Measurements from ENCODE around the gene OR56A3.
"Not testable (repeated sequence)": the region's sequence is repeated elsewhere in the genome, so short reads cannot be mapped to it uniquely, and the experiment has no call there.

The OR56A3 gene, protein sequence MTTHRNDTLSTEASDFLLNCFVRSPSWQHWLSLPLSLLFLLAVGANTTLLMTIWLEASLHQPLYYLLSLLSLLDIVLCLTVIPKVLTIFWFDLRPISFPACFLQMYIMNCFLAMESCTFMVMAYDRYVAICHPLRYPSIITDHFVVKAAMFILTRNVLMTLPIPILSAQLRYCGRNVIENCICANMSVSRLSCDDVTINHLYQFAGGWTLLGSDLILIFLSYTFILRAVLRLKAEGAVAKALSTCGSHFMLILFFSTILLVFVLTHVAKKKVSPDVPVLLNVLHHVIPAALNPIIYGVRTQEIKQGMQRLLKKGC

DNA sequence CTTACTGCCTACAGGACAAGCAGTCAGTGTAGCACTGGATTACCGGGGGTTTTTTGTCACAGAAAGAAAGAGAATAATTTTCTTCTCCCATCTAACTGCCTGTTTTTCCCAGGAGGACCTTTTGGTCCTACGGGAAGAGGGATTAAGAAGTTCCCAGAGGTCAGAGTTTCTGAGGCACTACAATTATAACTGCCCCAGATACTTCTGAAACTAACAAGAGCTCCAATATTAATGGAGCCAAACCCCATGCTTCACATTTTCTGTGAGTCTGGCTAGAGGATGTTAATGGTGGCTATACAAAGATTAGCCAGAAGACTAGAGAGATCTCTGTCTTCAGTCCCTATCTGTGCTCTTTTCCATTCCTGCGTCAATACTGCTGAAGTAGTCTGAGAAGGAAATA lies at the start of gene OR56A3:
Gene OR56A3, plus strand, starts transcription at position 301 of the 400 bp plus-strand sequence. CDS start 5,096 bp downstream, outside the sequence.
- no peak for DNase-seq

GRCh38 chr11:5892908-5893307 lies 49.1 kb upstream of the OR56A3 start, which contains the start of gene OR52E5:
Gene OR52E5 (plus strand): TSS chr11:5893208. CDS start chr11:5900777, 7,569 bp downstream.
- DNase-seq: no peak

DNA sequence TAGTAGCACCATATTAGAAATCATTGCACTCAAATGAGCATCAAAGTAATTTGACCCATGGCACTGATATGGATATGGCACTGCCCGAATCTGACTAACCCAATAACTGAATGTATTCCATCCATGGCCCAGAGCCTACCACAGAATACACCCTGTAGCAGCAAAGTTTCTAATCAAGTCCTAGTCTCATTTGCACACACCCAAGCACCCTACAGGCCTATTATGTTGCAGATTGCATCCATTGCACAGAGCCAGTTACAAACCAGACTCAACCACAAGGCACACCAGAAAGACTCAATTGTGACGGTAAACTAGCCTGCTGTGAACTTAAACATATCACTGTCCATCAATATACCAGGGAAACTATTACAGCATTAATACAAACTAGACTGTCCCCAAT lies 42.5 kb upstream of the OR56A3 start:
- no peak for DNase-seq

GRCh38 chr11:5910540-5910939 lies 31.5 kb upstream of the OR56A3 start:
- no peak for DNase-seq

- DNase-seq: peak; percentile 32
Measured at GRCh38 chr11:5922749-5923426, 19.2 kb upstream of the OR56A3 start.

DNA sequence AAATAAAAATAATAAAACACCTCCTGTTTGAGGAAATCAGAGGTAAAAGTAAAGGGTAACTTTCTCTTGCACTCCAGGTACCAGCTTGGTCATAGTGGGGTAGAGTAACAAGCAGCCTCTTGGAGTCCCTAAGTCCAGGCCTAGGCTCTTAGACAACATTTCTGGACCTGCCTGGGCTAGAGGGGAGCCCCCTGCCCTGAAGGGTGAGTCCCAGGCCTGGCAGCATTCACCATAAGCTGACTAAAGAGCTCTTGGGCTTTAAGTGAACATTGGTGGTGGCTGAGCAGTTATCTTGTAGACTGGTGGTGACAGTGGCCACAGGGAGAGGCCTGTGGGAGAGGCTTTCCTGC lies 18.6 kb upstream of the OR56A3 start:
- DNase-seq: no peak

DNA sequence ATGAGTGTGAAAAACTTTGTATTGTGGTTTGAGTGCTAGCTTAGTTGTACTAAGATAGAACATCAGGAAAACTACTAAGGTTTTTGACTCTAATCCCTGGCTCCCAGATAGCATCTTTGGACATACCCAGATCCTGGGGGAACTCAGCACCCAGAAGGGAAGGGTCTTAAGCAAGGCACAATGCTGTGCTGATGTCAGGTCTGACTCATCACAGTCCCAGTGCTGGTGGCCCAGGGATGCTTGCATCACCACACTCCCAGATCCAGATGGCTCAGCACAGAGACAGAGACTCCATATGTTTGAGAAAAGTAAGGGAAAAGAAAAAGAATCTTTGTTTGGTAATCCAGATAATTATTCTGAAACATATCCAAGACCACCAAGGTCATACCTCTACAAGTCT lies 18.3 kb upstream of the OR56A3 start:
- DNase-seq: peak; percentile 2

GRCh38 chr11:5928271-5928670 lies 13.8 kb upstream of the OR56A3 start:
- no peak for DNase-seq

DNA sequence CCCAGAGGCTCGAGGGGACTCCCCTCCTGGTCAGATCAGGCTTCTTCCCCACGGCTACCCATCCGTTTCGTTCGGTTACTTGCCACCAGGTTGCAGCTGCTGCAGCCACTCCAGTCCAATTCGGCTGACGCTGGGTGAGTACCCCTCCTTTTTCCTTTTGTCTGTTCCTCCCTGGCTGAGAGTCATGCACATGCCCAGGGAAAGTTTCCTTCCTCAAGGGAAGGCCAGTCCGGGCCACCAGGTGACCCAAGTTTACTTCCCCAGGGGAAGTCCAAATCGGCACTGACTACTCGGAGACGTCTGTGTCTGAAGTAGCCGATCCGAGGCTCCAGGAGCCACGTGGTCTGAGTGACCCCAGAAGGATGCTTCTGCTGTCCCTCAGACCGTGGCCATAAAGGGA lies 13.2 kb upstream of the OR56A3 start:
- no peak for DNase-seq

DNA sequence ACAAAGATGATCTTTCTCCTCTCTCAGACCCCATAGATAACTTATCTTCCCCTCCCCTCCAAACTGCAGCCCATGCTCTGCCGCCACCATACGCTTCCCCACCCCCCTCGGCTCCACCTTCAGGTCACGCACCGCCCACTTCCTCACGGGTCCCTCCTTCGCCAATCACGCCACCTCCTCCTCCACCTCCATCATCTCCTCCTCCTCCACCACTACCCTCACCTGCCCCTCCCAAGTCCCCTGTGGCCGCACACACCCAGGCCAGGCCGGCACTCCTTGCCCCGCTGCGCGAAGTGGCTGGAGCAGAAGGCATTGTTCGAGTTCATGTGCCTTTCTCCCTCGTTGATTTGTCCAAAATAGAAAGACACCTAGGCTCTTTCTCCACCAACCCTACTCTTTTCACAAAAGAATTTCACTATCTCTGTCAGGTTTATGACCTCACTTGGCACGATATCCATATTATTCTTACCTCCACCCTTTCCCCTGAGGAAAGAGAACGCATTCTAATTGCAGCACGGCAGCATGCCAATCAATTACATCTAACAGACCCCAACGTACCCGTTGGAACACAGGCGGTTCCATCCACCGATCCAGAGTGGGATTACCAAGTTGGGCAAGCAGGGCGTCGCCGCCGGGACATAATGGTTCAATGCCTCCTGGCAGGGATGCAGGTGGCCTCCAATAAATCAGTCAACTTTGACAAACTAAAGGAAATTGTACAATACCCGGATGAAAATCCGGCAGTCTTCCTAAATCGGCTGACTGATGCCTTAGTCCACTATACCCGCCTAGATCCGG lies 12.3 kb upstream of the OR56A3 start:
- DNase-seq: no peak

GRCh38 chr11:5930614-5931013 lies 11.4 kb upstream of the OR56A3 start:
- DNase-seq: no peak

DNA sequence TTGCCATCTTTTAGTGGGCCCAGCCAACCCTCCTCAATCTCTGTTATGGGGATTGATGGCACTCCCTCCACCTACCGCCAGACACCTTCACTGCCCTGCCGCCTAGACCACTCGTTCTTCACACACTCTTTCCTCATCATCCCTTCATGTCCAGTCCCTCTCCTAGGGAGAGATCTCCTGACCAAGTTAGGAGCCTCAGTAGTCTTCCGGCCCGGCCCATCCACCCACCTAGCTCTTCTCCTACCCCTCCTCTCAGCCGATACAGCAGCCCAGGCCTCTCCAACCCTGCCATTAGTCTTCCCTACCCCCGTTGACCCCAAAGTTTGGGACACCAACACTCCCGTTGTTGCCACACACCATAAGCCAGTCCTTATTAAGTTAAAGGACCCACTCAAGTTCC lies 11.0 kb upstream of the OR56A3 start:
- no peak for DNase-seq

GRCh38 chr11:5932671-5933070 lies 9.4 kb upstream of the OR56A3 start:
- DNase-seq: no peak

DNA sequence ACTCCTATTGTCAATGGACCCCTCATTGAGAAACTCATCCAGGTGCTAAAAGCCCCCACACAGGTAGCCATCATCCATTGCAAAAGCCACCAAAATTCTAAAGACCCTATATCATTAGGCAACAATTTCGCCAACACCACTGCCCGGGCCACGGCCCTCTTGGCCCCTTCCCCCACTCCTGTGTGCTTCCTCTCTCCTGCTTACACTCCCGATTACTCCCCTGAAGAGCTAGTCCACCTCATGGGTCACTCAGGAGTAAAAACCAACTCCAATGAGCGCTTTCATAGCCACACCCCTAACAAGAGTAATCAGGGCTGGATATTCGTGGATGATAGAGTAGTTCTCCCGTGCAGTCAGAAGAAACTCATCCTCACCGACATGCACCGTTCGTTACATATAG lies 8.9 kb upstream of the OR56A3 start:
- no peak for DNase-seq

DNA sequence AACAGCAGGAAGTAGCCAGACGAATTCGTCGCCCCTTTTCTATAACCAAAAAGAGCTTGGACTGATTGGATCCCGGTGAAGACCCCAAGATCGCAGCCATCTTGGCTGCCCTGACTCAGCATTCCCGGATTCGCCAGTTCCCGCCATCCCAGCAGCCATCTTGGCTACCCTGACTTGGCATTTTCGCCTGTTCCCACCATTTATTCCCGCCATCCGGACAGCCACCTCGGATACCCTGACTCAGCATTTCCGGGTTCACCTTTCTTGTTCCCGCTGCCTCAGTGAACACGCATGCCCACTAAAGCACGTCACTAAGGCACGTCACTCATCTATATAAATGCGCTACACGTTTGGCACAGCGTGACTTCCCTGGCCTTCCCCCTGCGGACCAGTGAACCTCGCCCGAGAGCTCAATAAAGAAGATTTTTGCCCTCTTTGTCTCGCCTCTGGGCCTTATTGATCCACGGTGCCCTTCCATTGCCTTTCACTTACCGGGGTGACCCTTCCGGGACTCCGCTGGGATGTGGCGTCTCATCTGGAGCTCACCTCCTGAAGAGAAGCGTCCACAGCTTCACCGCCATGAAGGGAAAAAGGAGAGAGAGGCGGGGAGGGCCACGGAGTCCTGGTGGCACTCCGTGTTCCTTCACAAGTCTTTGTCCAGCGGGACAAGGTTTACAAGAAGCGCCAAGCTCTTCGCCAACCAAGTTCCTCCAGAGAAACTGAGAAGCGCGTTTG lies 4.0 kb upstream of the OR56A3 start:
- no peak for DNase-seq

DNA sequence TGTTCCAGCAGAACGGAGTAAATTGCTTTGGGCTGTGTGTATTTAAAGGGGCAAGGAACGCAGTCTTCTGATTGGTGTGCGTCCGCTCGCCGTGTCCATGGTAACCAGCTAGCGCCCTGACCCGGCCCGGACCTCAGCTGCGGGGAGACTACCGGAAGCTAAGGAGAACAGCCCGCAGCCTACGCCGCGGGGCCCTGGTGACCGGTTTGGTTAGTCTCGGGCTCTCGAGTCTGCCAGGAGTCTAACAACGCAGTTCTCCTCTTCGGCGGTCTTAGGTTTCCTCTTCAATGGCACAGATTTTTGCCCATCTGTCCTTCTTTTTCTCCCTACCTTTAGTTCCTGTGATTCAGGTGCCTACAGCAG lies 3.5 kb upstream of the OR56A3 start:
- no peak for DNase-seq

GRCh38 chr11:5940748-5941147 lies 1.3 kb upstream of the OR56A3 start:
- DNase-seq: no peak

DNA sequence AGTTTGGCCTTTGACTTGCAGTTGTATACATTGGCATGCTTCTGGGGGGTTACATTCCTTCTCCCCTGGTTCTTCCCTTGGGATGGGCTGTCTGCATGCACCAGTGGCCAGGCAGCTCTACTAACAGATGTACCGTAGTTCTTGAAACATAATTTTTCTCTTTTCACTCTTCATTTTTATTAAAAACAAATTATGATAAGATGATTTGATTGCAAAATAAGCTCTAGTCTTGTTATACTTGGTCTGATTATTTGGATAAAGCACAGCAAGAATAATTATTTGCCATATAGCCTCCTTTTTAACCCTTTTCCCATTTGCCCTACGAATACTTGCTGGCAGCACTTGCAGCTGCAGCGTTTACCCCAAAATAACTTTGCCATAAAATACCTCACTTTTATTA lies 13.5 kb downstream of the OR56A3 start:
- no peak for DNase-seq

DNA sequence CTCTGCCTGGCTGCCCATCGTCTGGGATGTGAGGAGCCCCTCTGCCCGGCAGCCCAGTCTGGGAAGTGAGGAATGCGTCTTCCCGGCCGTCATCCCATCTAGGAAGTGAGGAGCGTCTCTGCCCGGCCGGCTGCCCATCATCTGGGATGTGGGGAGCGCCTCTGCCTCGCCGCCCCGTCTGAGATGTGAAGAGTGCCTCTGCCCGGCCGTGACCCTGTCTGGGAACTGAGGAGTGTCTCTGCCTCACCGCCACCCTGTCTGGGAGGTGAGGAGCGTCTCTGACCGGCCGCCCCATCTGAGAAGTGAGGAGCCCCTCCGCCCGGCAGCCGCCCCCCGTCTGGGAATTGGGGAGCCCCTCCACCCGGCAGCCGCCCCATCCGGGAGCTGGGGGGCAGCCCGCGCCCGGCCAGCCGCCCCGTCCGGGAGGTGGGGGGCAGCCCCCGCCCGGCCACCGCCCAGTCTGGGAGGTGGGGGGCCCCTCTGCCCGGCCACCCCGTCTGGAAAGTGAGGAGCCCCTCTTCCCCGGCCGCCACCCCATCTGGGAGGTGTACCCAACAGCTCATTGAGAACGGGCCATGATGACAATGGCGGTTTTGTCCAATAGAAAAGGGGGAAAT lies 18.8 kb downstream of the OR56A3 start:
- not testable (repeated sequence) for DNase-seq

GRCh38 chr11:5966958-5967357 lies 24.9 kb downstream of the OR56A3 start:
- no peak for DNase-seq

- DNase-seq: no peak
Measured at GRCh38 chr11:5967708-5968107, 25.7 kb downstream of the OR56A3 start.

DNA sequence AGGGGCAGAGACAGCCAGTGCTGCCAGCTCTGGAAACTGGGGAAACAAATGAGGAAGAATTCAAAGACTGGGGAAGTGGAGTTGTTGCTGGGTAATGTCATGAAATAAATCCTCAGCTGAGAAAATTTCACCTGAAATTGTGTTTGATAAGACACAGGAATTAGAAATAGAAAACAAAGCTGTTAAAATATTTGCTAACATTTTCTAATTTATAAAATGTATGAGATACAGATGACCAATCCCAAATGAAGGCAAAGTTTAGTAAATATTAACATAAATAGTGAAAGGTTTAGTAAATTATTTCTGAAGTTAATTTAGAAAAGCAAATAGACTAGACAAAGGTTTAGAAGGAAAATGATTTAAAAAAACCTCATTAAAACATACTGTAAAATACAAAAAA lies 26.3 kb downstream of the OR56A3 start, which contains the start of gene OR56A5:
Gene OR56A5, minus strand, starts transcription at position 101 of the 400 bp plus-strand sequence. Its CDS starts 0 bp downstream, at position 101.
- no peak for DNase-seq

DNA sequence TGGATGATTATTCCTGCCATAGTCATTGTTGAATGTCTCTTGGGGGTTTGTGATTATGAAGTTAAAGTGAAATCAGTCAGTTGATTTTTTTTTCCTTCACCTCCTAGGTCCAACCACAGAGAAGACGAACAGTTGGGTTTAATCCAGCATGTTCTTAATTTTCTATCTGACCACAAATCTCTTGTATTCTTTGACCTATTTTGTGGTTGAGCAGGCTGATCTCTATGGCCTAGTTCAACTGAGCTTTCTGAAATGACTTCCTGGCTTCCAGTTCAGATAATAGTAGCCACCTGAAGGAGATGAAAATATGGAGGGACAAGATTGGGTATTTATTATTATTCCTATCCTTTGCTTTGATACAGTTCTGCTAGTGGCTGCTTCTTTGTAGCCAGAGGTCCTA lies 31.5 kb downstream of the OR56A3 start:
- no peak for DNase-seq
